ENCODE data around the gene EPS8L3. TPM values are rescaled to one million over a fixed set of nuclear protein-coding genes. Genes with fewer than 3 reads are reported as not detected.

EPS8L3 gene
- total and polyA plus RNA-seq, 9 of the 15 experiments (the other 6 are each of a cell fraction or from before 2014, with no cell fraction given), result 0.09 to 0.42 (median 0.14) TPM; not detected in 5

- TF ChIP-seq, protein P1, sequence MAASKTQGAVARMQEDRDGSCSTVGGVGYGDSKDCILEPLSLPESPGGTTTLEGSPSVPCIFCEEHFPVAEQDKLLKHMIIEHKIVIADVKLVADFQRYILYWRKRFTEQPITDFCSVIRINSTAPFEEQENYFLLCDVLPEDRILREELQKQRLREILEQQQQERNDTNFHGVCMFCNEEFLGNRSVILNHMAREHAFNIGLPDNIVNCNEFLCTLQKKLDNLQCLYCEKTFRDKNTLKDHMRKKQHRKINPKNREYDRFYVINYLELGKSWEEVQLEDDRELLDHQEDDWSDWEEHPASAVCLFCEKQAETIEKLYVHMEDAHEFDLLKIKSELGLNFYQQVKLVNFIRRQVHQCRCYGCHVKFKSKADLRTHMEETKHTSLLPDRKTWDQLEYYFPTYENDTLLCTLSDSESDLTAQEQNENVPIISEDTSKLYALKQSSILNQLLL (CRISPR knock-in tag; IDR thresholded peaks at IDR 0.05; ENCODE audit: borderline replicate concordance), result no peak
- TF ChIP-seq SRSF1 (IDR thresholded peaks at IDR 0.05; ENCODE audit: low read depth, low read length) (no peak), NCOA4 (IDR thresholded peaks at IDR 0.05; ENCODE audit: partially characterized antibody) (no peak), ZNF561 (CRISPR knock-in tag; conservative IDR thresholded peaks at IDR 0.05) (no peak), CBFB (CRISPR knock-in tag; IDR thresholded peaks at IDR 0.05) (no peak), ZNF217 (CRISPR knock-in tag; IDR thresholded peaks at IDR 0.05) (no peak), NONO (IDR thresholded peaks at IDR 0.05; ENCODE audit: low read depth in 2 of 2, low read length in 1 of 2) (0 out of 4 replicates have a peak, but pooled peaks of 1 of the 2 experiments have one; percentile 42), HDAC3 (IDR thresholded peaks at IDR 0.05; ENCODE audit: borderline replicate concordance, partially characterized antibody) (no peak), ZNF76 (CRISPR knock-in tag; IDR thresholded peaks at IDR 0.05; ENCODE audit: borderline replicate concordance) (no peak), KDM4B (IDR thresholded peaks at IDR 0.05; ENCODE audit: borderline replicate concordance in 2 of 2, low read depth in 1 of 2) (no peak), BDP1 (IDR thresholded peaks at IDR 0.05; ENCODE audit: insufficient read depth, insufficient read length) (no peak), L3MBTL2 (IDR thresholded peaks at IDR 0.05) (no peak), ZNF212 (CRISPR knock-in tag; IDR thresholded peaks at IDR 0.05) (no peak), HNRNPUL1 (IDR thresholded peaks at IDR 0.05; ENCODE audit: low read length) (no peak), MCM7 (IDR thresholded peaks at IDR 0.05) (no peak), KAT7 (CRISPR knock-in tag; IDR thresholded peaks at IDR 0.05; ENCODE audit: borderline replicate concordance) (no peak), SNAPC5 (CRISPR knock-in tag; IDR thresholded peaks at IDR 0.05) (no peak), MCM3 (IDR thresholded peaks at IDR 0.05) (no peak), SAFB2 (IDR thresholded peaks at IDR 0.05; ENCODE audit: borderline replicate concordance, low read depth, low read length, severe bottlenecking) (no peak)
Observed at GRCh38 chr1:109776911-109777310, 13.2 kb upstream of the EPS8L3 start (continued).
